Gastrocnemius medialis (tissue), 4 donors: ENCODE data around the gene GPBP1L1.

Experiments
- POLR2A ChIP-seq, 2 donors: fragments of 450-650 bp; IDR thresholded peaks; one replicate each; pipeline ENCODE4 v1.6.1; 2017; ENCODE audit warnings: antibody characterized with exemption in 2 of 2, mild to moderate bottlenecking in 2 of 2, moderate library complexity in 2 of 2
- TF ChIP-seq, protein P1 (sequence below), 5 experiments: fragments of 450-650 bp in 3 of 5; fragments of 200-600 bp in 2 of 5; sonication (generic) in 2 of 5; IDR thresholded peaks in 4 of 5; conservative IDR thresholded peaks in 1 of 5; 1 replicate in 4 of 5; 2 replicates in 1 of 5; pipeline ENCODE4 v1.5.1; 2016 to 2019; ENCODE audit warnings: antibody characterized with exemption in 5 of 5, mild to moderate bottlenecking in 3 of 5, moderate library complexity in 3 of 5

DNA sequence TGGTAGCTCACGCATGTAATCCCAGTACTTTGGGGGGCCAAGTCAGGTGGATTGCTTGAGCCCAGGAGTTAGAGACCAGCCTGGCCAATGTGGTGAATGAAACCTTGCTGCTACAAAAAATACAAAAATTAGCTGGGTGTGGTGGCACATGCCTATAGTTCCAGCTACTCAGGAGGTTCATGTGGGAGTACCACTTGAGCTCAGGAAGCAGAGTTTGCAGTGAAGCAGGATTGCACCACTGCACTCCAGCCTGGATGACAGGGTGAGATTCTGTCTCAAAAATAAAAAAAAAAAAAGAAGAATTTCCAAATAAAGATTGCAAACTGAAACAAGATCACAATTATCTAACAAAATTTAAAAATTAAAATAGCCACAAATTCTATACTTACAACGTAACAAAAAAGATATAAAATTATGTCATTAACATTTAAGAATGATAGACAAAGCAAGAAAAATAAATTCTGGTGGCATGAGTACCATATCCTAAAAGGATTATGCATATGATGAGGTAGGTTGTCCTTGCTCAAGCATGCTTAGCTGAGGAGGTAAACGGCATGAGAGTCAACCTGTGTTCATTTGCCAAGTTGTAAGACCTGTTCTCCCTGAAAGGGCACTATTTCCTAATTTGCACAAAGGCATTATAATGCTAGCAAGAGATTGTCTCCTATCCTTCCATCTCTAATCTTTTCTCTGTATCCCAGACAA, 43.9 kb upstream of the GPBP1L1 start:
- TF ChIP-seq, protein P1, sequence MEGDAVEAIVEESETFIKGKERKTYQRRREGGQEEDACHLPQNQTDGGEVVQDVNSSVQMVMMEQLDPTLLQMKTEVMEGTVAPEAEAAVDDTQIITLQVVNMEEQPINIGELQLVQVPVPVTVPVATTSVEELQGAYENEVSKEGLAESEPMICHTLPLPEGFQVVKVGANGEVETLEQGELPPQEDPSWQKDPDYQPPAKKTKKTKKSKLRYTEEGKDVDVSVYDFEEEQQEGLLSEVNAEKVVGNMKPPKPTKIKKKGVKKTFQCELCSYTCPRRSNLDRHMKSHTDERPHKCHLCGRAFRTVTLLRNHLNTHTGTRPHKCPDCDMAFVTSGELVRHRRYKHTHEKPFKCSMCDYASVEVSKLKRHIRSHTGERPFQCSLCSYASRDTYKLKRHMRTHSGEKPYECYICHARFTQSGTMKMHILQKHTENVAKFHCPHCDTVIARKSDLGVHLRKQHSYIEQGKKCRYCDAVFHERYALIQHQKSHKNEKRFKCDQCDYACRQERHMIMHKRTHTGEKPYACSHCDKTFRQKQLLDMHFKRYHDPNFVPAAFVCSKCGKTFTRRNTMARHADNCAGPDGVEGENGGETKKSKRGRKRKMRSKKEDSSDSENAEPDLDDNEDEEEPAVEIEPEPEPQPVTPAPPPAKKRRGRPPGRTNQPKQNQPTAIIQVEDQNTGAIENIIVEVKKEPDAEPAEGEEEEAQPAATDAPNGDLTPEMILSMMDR (IDR thresholded peaks at IDR 0.05 in 4 of 5, conservative IDR thresholded peaks at IDR 0.05 in 1 of 5) = no peak
- TF ChIP-seq POLR2A (IDR thresholded peaks at IDR 0.05) = no peak
